NCI-H2227 (cell line): ENCODE measurements around the gene GALNT10.
A peak's percentile ranks its signal among the peaks of the same experiment; 100 is the strongest.

Source experiments
- DNase-seq: peaks from one replicate; lab custom pipeline; 2025; ENCODE audit not compliant: unreplicated experiment; lab: John Stamatoyannopoulos, UW

The GALNT10 gene

DNA sequence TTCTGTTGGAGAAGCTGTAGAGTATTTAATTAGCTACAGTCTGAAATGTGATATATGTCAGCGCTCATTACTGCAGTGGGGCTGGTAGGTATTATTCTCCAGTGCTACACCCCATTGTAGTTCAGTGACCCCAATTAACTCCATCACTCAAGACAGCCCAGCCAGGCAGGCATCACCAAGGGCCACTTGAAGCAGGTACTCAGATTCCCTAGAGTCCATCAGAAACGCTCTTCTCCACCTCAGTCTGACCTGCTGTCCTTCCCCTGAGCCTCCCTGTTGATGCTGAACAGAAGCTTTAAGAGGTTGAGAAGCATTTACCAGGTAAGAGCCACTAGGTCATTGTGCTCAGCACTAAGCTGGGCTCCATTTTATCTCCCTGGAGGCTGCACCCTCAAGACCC is 71.8 kb downstream of the GALNT10 start:
- peak; percentile 50 for DNase-seq

DNA sequence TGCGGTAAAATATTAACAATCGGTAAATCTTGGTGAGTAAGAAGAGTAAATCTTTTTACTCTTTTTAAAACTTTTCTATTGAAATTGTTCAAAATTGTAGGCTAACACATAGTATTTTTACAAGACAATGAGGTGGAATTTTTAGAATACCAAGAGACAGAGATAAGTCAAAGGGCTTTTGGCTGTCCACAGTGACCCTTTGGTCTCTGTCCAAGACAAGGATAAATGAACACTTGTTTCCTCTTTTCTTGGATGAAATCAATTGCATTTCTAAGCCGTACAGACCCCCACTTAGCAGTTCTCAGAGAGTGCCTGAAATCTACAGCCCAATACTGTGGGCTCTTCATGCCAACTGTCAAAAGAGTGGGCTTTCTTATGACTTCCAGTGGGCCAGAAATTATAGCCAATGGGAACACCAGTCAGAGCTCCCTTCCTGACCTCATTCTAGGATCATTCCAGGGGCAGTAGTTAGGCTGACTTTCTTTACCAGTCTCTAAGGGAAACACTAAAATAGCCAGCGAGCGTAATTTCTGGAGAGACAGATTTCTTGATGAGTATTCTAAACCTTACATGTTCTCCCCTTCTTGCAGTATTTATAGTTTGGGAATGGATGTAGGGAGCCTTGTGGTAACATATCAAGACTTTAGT is 74.1 kb downstream of the GALNT10 start:
- DNase-seq: no peak

DNA sequence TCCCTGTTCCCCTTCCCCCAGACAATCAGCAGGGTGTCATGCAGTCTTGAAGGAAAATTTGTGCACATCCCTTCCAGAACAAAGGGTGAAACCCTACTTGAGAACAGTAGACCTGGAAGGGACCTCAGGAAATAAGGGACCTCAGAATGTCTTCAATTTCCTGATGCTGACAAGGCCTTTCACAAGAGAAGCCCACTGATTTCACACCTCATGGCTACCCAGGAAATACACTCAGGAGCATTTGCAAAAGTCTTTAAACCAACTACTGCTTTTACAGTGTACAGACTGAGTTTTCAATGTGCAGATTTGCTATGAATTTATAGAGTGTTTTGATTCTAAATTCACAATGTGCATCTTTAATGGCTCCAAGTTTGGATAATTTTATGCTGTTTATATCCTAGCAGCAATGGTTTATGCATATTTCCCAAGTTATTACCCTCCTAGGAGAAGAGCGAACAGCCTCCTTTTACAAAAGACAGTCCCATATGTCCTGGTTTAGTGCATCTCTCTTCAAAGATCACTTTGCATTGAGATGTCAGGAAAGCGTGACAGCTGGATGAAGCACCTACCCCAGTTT is 74.8 kb downstream of the GALNT10 start:
- DNase-seq: no peak

DNA sequence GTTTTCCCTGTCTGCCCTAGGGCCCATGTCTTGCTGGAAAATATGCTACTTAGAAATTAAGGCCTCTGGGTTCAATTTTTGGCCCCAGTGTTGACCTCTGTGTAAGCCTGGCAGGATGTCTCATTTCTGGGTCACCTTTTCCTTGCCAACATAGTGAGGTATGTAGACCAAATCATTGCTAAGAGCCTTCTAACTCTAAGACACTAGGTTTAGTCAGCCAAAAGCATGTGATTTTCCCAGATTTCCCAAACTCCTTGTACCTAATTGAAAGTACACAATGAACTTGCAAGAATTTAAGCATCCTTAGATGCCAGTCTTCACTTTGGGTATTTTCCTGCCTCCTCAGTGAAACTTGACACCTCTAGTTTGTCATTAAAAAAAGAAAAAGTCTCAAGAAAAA is 77.0 kb downstream of the GALNT10 start:
- DNase-seq: no peak

DNA sequence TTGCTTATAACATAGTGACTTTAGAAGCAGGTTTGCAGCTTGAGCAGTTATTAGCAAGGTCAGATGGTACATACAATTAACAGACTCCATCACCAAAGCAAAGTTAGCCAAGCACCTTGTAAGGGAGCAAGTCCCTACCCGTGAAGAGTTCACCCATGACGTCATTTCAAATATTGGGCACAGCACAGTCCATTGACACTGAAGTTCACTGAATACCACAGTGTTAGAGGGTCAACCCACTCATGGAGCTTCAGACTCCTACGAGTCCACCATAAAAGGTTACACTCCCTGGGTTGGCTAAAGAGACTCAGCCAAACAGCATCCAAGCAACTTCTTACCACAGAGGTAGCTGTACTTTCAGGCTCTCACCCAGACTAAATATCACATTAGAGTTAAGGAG is 77.5 kb downstream of the GALNT10 start:
- no peak for DNase-seq

DNA sequence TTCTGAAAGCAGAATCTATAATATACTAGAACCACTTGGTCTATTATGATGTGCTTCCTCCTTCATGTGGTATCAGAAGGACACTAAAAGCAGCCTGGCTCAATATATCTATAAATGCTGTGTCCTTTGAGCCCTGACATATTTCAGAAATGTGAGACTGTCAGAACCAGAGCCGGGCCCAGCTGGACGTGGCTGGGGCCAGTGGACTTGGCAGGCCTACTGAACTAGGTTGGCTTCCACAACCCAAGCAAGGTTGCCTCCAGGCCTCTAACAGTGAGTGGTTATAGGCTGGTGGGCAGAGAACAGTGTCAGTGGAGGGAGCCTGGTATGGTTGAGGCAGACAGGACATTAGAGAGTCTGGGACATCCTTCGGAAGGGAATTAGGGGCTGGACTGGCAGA is 78.9 kb downstream of the GALNT10 start:
- DNase-seq: no peak

DNA sequence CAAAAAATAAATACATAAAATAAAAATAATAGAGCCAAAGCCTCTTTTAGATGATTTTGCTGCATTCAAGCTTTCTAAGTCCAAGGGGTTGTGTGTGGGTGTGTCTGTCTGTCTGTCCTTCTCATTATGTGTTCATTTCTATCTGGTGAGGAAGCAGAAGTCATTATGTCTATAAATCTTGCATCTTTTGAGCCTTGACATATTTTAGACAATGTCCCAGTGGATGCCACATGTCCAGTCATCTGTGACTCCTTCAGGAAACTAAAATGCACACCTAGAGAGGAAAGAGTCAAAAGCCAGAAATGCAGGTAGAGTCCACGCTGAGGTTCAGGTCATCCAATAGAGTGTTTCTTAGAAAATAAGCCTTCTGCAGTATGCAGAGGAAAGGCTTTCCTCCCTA is 80.9 kb downstream of the GALNT10 start:
- no peak for DNase-seq

DNA sequence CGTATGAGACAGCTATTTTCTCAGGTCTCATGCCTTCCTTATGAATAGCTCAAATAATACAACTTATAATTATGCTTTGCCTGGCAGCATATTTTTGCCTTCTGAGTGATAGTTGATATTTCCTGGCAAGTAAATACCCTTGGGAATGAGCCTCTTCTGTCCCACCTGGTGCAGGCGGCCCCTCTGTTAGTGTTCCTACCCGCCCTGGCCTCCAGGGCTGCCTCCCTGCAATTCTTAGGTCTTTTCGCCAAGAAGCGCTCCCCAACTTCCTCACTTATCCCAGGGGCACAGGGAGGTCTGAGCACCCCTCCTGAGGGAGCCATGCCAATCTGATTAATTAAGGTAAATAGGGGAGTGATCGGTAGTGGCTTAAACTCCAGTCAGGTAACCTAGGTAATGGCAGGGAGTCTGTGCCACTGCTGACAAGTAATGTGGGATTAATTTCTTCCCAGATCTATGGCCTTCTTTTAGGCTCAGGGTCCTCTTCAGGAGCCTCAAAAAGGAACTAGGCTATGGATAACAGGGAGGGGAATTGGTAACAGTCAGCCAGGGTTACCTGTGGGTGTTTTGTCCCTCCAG is 81.5 kb downstream of the GALNT10 start:
- peak; percentile 35 for DNase-seq

DNA sequence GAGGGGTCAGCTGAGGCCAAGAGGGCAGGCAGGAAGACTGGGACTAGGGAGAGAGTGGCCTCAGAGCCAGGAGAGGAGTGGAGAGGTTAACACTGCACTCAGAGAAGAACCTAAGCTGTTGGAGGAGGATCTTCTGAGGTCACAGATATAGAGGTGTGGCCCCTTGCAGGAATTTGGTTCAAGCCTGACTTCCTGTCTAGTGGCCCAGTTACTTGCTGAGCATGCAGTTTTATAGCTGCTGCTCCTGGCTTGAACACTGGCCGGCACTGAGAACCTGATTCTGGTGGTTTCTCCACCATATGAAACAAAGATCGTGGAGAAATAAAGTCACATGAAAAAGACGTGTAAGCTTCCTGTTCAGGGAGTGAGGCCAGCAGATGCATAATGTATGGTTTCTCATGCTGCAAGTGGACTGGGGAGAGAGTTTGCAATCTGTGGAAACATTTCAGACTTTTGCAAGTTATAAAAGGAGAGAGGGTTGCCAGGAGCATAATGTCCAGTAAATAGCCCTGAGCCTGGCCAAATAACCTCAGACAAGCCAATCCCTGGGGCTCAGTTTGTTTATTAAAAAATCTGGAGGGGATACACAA is 82.6 kb downstream of the GALNT10 start:
- no peak for DNase-seq

DNA sequence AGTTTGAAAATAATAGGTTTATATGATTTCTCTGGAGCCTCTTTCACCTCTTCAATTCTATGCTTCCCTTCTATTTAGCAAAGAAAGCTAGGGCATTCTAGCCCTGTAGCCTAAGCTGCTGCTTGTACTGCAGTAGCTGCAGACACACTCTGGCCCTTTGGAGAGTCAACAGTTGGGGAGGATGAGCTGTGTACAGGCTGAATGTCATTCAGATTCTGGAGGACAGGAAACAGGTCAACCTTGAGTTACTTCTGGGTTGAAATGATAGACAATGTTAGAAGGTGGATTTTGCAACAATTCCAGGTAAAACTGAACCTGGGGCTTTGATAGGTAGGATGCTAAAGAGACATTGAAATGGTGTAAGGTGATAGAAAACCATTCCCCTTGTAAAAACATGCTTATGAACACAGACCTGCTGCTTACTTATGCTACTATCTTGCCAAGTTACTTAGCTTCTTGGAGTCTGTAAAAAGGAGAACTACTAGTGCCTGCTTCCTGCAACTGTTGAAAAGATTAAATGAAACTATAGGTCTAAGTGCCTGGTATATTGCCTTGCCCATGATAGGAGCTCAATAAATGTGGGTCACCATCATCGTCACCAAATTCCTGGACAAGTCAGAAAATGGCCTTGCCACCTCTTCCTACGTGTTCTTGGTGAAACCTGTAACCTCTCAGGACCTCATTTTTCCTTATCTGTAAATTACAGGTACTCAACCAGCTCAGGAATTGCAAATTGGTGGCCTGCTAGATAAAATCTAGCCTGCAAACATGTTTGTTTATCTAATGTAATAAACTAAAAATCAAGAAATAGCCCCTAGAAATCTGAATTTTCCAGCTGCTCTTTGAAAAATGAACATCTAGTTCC is 83.7 kb downstream of the GALNT10 start:
- DNase-seq: peak; percentile 5

DNA sequence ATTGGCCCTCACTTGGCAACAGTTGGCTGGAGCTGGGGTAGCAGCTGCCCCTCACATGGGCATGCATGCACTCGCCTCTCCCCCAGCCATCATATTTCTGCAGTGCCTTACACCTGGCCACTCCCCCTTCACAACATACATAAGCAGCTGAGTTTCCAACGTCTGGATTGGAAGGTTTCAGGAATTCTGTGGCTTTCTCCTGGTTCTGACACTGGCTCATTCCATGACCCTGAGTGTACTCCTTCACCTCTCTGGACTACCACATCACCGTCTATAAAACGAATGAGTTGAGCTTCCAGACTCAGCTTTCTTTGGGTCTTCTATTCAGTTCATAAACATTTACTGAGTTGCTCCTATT is 84.3 kb downstream of the GALNT10 start:
- DNase-seq: no peak

DNA sequence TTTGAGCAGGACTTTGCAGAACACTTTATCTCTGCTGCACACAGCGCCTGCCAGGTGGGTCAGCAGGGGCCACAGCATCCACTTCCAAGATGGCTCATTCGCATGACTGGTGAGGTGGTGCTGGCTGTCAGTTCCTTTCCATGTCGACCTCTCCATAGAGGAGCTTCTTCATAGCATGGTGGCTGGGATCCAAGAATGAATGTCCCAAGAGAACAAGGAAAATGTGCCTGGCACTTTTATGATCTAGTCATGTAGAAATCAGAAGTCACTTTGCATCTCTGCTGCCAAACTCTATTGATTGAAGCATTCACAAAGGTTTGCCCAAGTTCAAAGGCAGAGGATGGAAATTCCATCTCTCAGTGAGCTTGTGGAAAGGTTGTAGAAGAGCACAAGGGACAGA is 85.0 kb downstream of the GALNT10 start:
- DNase-seq: no peak

DNA sequence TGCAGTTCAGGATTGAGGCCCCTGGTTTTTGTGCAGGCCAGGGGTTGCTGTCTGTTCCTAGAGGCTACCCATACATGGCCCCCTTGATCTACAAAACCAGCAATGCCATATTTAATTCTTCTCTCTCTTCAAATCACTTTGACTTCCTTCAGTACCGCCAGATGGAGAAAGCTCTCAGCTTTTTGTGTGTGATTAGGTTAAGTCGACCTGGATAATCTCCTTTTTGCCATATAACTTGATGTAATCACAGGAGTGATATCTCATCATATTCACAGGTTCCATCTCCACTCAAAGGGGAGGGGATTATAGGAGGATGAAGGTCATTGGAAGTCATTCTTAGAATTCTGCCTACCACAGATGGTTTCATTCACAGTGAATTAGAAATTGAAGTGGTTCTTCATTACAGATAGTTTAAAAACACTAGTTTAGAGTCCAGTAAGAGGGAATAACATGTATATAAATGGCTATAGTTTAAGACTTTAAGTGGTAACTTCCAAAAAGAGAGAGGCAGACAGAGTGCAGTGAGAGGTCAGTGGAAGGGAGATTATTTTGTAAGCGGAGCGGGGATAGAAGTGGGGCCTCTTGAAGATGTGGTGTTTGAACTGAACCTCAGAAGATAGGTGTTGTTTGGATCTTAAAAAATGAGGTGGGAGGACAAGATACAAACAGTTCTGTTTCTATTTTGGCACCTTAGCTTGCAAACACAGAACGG is 85.9 kb downstream of the GALNT10 start:
- no peak for DNase-seq

DNA sequence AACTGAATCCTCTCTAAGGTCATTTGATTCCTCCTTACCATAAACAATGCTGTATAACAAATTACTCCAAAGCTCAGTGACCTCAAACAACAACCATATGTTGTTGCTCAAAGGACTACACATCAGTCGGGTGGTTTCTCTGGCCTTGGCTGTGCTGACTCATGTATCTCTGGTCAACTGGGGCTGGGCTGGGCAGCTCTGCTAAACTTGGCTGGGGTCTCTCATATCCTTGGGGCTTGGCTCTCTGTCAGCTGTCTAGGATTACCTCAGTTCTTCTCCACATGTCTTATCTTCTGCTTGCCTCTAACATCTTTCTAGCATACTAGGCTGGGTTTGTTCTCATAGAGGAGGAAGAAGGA is 86.4 kb downstream of the GALNT10 start:
- no peak for DNase-seq

DNA sequence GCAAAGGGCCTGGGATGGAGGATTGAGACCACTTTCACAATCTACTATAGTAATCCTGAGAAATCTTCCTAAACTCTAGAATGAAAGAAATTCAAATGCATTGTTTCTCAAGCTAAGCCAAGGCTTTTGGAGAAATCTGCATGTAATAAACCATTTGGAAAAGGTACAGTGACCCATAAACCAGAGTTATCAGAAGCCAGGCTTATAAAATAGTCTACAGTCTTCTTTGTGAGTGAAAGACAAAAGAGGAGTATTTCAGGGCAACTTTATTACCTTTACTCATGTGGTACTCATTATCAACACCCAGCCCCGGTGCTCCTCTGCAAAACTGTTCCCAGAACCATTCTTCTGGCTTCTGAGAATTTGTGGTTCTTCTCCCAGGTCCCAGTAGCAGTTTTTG is 87.0 kb downstream of the GALNT10 start:
- no peak for DNase-seq

DNA sequence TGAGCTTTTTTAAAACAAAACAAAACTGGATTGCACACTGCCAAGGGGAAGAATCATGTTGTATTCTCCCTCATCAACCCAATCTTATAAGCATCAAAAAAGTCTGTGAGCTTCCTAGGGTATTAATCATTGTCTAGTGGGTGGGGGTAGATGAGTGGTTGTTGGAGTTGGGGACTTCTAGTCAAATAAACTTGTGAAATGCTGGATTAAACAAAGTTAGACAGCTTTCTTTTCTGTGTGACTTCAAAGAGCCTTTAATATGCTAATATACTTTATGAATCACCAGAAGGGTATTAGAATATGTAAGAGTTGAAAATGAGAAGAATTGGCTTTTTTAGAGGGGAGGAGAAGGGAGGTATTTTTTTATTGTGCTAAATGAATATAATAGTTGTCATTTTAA is 87.7 kb downstream of the GALNT10 start:
- DNase-seq: no peak

DNA sequence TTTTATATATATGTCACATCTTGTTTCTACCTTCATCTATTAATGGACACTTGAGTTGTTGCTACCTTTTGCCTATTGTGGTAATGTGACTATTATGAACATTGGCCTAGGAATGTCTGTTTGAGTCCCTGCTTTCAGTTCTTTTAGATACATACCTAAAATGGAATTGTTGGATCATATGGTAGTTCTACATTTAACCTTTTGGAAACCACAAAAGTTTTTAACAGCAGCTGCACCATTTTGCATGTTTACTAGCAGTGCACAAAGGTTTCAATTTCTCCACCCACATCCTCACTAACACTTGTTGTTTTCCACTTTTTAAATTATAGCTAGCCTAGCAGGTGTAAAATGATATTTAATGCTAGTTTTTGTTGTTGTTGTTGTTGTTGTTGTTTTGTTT is 88.4 kb downstream of the GALNT10 start:
- DNase-seq: no peak

DNA sequence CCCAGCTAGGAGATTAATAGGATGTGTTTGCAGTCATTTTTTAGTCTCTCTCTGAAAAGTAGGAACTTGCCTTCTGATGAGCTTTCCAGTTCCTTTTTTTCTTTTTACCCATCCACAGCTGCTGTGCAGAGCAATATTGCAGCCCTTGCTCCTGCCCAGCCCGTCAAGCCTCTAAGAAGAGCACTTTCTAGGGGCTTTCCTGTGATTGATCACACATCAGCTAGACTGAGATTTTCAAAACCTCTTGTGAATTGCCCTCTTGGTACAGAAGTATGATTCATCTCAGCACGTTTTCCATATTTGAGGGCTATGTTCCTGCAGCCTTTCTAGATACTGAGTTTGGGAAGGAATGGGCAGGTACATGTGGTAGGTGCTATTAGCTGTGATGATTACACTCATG is 93.9 kb downstream of the GALNT10 start:
- no peak for DNase-seq

DNA sequence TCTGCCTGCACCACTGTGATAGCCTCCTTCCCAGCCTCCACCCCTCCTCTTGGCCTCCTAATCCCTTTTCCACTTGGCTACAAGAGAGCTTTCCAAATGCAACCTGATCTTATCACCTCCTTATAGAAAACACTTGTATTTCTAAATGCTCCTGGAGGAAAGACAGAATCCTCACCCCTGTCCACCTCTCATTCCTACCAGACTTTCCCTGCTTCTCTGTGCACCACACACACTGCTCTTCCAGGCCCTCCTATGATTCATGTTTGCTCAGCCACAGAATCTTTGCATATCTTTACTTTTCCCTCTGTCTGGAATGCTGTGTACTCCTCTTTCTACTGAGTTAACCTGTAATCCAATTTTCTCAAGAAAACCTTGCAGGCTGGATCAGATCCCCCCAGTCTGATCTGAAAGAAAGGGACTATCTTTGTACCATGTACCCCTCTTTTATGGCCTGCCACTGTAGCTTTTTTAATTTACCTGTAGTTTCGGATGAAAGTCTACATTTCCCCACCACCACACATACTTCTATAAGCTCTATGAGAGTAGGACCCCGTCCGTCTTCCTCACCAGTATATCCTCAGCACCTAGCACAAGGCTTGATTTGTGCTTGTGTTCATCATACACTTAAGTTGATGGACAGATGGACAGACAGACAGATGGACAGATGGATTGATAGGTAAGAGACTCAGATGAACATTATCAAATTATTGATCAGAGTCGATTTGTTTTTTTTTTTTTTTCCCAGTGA is 95.3 kb downstream of the GALNT10 start:
- no peak for DNase-seq

DNA sequence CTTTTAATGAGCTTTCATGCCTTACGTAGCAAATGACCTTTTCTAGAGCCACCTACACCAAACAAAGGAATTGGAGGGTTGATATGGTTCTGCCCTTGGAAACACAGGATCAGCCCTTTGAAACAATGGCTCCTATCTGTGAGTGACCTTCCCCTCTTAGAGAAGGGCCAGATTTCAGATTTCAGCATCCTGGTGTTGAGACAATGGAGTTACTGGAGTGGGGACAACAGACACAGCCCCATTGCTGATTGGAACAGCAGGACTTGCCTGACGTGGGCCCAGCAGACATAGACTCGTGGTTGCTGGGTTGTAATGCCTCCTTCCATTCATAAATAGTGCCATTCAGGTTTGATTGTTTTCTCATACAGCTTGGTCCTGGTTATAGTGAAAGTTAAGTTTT is 96.0 kb downstream of the GALNT10 start:
- no peak for DNase-seq
